ENCODE measurements around the gene NTSR1. TPM values are rescaled to one million over a fixed set of nuclear protein-coding genes. Genes with fewer than 3 reads are reported as not detected.

The NTSR1 gene
- total and polyA plus RNA-seq, 2 experiments from 2014 or later: not detected

- H2AFZ ChIP-seq: no peak overlapping the region
- no peaks in the 10 kb centered on the region for H3F3A ChIP-seq (ENCODE audit: insufficient read depth)
- H3K36me3 ChIP-seq (ENCODE audit: low read depth): no peaks in the 10 kb centered on the region
- H3K9me3 ChIP-seq (ENCODE audit: low read depth): no peaks in the 10 kb centered on the region
- 12 to 13% methylated on average over 10 of the region's 10 CpGs for WGBS, 2 experiments (ENCODE audit: low coverage in 1 of 2, low lambda C conversion rate in 2 of 2, missing lambda C conversion rate in 2 of 2)
- no peaks in the 10 kb centered on the region for H4K20me1 ChIP-seq (ENCODE audit: insufficient read depth)
- peak; percentile 23 for DNase-seq
- TF ChIP-seq EZH2phosphoT487 (IDR thresholded peaks at IDR 0.05; ENCODE audit: insufficient read depth, low read depth) (no peak), EZH2 (IDR thresholded peaks at IDR 0.05; ENCODE audit: insufficient read depth, poor library complexity, severe bottlenecking) (no peak)
- H3K27ac ChIP-seq: no peak overlapping the region
- H3K4me2 ChIP-seq (ENCODE audit: unreplicated experiment): no peak overlapping the region
- H3K9ac ChIP-seq: no peak overlapping the region
- 0 out of 2 replicates have a peak, but pooled peaks cover 4% of the 10 kb centered on the region for H3K4me1 ChIP-seq (ENCODE audit: insufficient read depth)
- in situ Hi-C loops (cut with MboI): no loop called here
- peaks cover 5% of the 10 kb centered on the region for H3K27me3 ChIP-seq (replicated peaks; ENCODE audit: insufficient read depth)
- H3K79me2 ChIP-seq (ENCODE audit: insufficient read depth): no peaks in the 10 kb centered on the region
- H3K4me3 ChIP-seq: no peak overlapping the region
- H3K9me2 ChIP-seq (ENCODE audit: insufficient read depth): no peaks in the 10 kb centered on the region
Observed at GRCh38 chr20:62755817-62756724, 47.4 kb downstream of the NTSR1 start.

GRCh38 chr20:62758226-62758912 lies 49.7 kb downstream of the NTSR1 start:
- Histone ChIP-seq H2AFZ (no peak overlapping the region), H3K9ac (no peak overlapping the region), H3K4me2 (ENCODE audit: unreplicated experiment) (no peak overlapping the region), H3K27ac (no peak overlapping the region), H3K79me2 (ENCODE audit: insufficient read depth) (no peaks in the 10 kb centered on the region), H3K4me3 (no peak overlapping the region), H3K4me1 (ENCODE audit: insufficient read depth) (no peaks in the 10 kb centered on the region), H3K9me2 (ENCODE audit: insufficient read depth) (no peaks in the 10 kb centered on the region), H4K20me1 (ENCODE audit: insufficient read depth) (no peaks in the 10 kb centered on the region), H3K9me3 (ENCODE audit: low read depth) (no peaks in the 10 kb centered on the region), H3F3A (ENCODE audit: insufficient read depth) (no peaks in the 10 kb centered on the region), H3K36me3 (ENCODE audit: low read depth) (no peaks in the 10 kb centered on the region), H3K27me3 (replicated peaks; ENCODE audit: insufficient read depth) (peaks cover 5% of the 10 kb centered on the region)
- in situ Hi-C loops (cut with MboI): no loop called here
- no peak for DNase-seq
- 57% methylated on average over 16 of the region's 16 CpGs for WGBS, 2 experiments (ENCODE audit: low coverage in 1 of 2, low lambda C conversion rate in 2 of 2, missing lambda C conversion rate in 2 of 2)
- TF ChIP-seq EZH2 (IDR thresholded peaks at IDR 0.05; ENCODE audit: insufficient read depth, poor library complexity, severe bottlenecking) (no peak), EZH2phosphoT487 (IDR thresholded peaks at IDR 0.05; ENCODE audit: insufficient read depth, low read depth) (no peak)

- Histone ChIP-seq H3F3A (ENCODE audit: insufficient read depth) (no peaks in the 10 kb centered on the region), H3K27me3 (replicated peaks; ENCODE audit: insufficient read depth) (peaks cover 7% of the 10 kb centered on the region), H3K9me2 (ENCODE audit: insufficient read depth) (no peaks in the 10 kb centered on the region), H3K4me1 (ENCODE audit: insufficient read depth) (no peaks in the 10 kb centered on the region), H3K4me3 (no peak overlapping the region), H3K27ac (no peak overlapping the region), H3K9me3 (ENCODE audit: low read depth) (no peaks in the 10 kb centered on the region), H3K9ac (no peak overlapping the region), H3K4me2 (ENCODE audit: unreplicated experiment) (no peak overlapping the region), H4K20me1 (ENCODE audit: insufficient read depth) (no peaks in the 10 kb centered on the region), H2AFZ (no peak overlapping the region), H3K36me3 (ENCODE audit: low read depth) (no peaks in the 10 kb centered on the region), H3K79me2 (ENCODE audit: insufficient read depth) (no peaks in the 10 kb centered on the region)
- in situ Hi-C loops (cut with MboI): no loop called here
- TF ChIP-seq EZH2phosphoT487 (IDR thresholded peaks at IDR 0.05; ENCODE audit: insufficient read depth, low read depth) (no peak), EZH2 (IDR thresholded peaks at IDR 0.05; ENCODE audit: insufficient read depth, poor library complexity, severe bottlenecking) (no peak)
- 66 to 74% methylated on average over 17 to 20 of the region's 20 CpGs for WGBS, 2 experiments (ENCODE audit: low coverage in 1 of 2, low lambda C conversion rate in 2 of 2, missing lambda C conversion rate in 2 of 2)
- no peak for DNase-seq
Observed at GRCh38 chr20:62759981-62760431, 51.4 kb downstream of the NTSR1 start.

GRCh38 chr20:62760471-62760855 lies 51.8 kb downstream of the NTSR1 start:
- no peaks in the 10 kb centered on the region for H3F3A ChIP-seq (ENCODE audit: insufficient read depth)
- H3K9me2 ChIP-seq (ENCODE audit: insufficient read depth): no peaks in the 10 kb centered on the region
- peaks cover 12% of the 10 kb centered on the region for H3K27me3 ChIP-seq (replicated peaks; ENCODE audit: insufficient read depth)
- no peaks in the 10 kb centered on the region for H3K79me2 ChIP-seq (ENCODE audit: insufficient read depth)
- H3K36me3 ChIP-seq (ENCODE audit: low read depth): no peaks in the 10 kb centered on the region
- H3K4me3 ChIP-seq: no peak overlapping the region
- 31 to 47% methylated on average over 10 of the region's 11 CpGs for WGBS, 2 experiments (ENCODE audit: low coverage in 1 of 2, low lambda C conversion rate in 2 of 2, missing lambda C conversion rate in 2 of 2)
- TF ChIP-seq EZH2 (IDR thresholded peaks at IDR 0.05; ENCODE audit: insufficient read depth, poor library complexity, severe bottlenecking) (no peak), EZH2phosphoT487 (IDR thresholded peaks at IDR 0.05; ENCODE audit: insufficient read depth, low read depth) (no peak)
- no peak overlapping the region for H3K27ac ChIP-seq
- H4K20me1 ChIP-seq (ENCODE audit: insufficient read depth): no peaks in the 10 kb centered on the region
- no peaks in the 10 kb centered on the region for H3K4me1 ChIP-seq (ENCODE audit: insufficient read depth)
- no peak overlapping the region for H2AFZ ChIP-seq
- in situ Hi-C loops (cut with MboI): no loop called here
- H3K4me2 ChIP-seq (ENCODE audit: unreplicated experiment): no peak overlapping the region
- no peak overlapping the region for H3K9ac ChIP-seq
- no peak for DNase-seq
- no peaks in the 10 kb centered on the region for H3K9me3 ChIP-seq (ENCODE audit: low read depth)
